Hepatocyte (in vitro differentiated cells): ENCODE results near the gene KIF20B. TPM values are rescaled to one million over a fixed set of nuclear protein-coding genes. Genes with fewer than 3 reads are reported as not detected.
"Not testable (repeated sequence)": the region's sequence is repeated elsewhere in the genome, so short reads cannot be mapped to it uniquely, and the experiment has no call there.

Experiments
- DNase-seq: peaks from one replicate; pipeline ENCODE4 v3.0.0-alpha.2; 2016; ENCODE audit warnings: low spot score
- H2AFZ ChIP-seq: fragments of 200-600 bp; sonication (generic); 2 replicates; pipeline ENCODE4 v1.6.0; 2016; ENCODE audit warnings: antibody characterized with exemption, mild to moderate bottlenecking
- H3K27ac ChIP-seq: fragments of 200-600 bp; sonication (generic); 2 replicates; pipeline ENCODE4 v1.5.1; 2016; ENCODE audit warnings: mild to moderate bottlenecking
- H3K27me3 ChIP-seq: fragments of 200-600 bp; sonication (generic); 2 replicates; pipeline ENCODE4 v1.6.1; 2016
- H3K36me3 ChIP-seq: fragments of 200-600 bp; sonication (generic); replicated peaks from 2 replicates; pipeline ENCODE4 v1.5.1; 2016; ENCODE audit warnings: low read depth; ENCODE audit not compliant: insufficient read depth
- H3K4me1 ChIP-seq: fragments of 200-600 bp; sonication (generic); 2 replicates; pipeline ENCODE4 v1.5.1; 2016; ENCODE audit warnings: mild to moderate bottlenecking, moderate library complexity; ENCODE audit not compliant: insufficient read depth
- H3K4me2 ChIP-seq: fragments of 200-600 bp; sonication (generic); 2 replicates; pipeline ENCODE4 v1.6.0; 2016
- H3K4me3 ChIP-seq: fragments of 200-600 bp; sonication (generic); 2 replicates; pipeline ENCODE4 v1.5.1; 2016; ENCODE audit warnings: mild to moderate bottlenecking
- H3K79me2 ChIP-seq: fragments of 200-600 bp; sonication (generic); 2 replicates; pipeline ENCODE4 v1.6.0; 2017; ENCODE audit warnings: mild to moderate bottlenecking
- H3K9me2 ChIP-seq: fragments of 200-600 bp; sonication (generic); replicated peaks from 2 replicates; pipeline ENCODE4 v1.6.0; 2017; ENCODE audit warnings: mild to moderate bottlenecking; ENCODE audit not compliant: insufficient read depth
- H3K9me3 ChIP-seq: fragments of 200-600 bp; sonication (generic); 2 replicates; pipeline ENCODE4 v1.5.1; 2016; ENCODE audit warnings: low read depth, mild to moderate bottlenecking
- H4K20me1 ChIP-seq: fragments of 200-600 bp; sonication (generic); 2 replicates; pipeline ENCODE4 v1.6.0; 2016; ENCODE audit warnings: mild to moderate bottlenecking; ENCODE audit not compliant: insufficient read depth, poor library complexity, severe bottlenecking
- EZH2 ChIP-seq: fragments of 200-600 bp; sonication (generic); IDR thresholded peaks from 2 replicates; pipeline ENCODE4 v1.6.1; 2016; ENCODE audit warnings: antibody characterized with exemption, mild to moderate bottlenecking, borderline replicate concordance
- EZH2phosphoT487 ChIP-seq: fragments of 200-600 bp; sonication (generic); IDR thresholded peaks from one replicate; pipeline ENCODE4 v1.6.1; 2018; ENCODE audit warnings: antibody characterized with exemption, mild to moderate bottlenecking, low read depth, moderate library complexity; ENCODE audit not compliant: unreplicated experiment, severe bottlenecking
- WGBS: methylation state at CpG from one replicate; pipeline ENCODE4 v1.1.6; 2016; ENCODE audit warnings: low lambda C conversion rate; ENCODE audit errors: missing lambda C conversion rate; 5-methylcytosine and 5-hydroxymethylcytosine counted together
- polyA plus RNA-seq: library from polyadenylated mRNA; unstranded; fragments of >200 nt; fragmentation: Nextera tagmentation; extraction: Ambion mirVana; gene quantifications from 2 replicates; pipeline ENCODE4 v1.2.1, GENCODE V29; 2016
- total RNA-seq: library from RNA; depleted of rRNA; stranded (reverse); fragments of >200 nt; gene quantifications from 2 replicates; pipeline ENCODE4 v1.2.3, GENCODE V29; 2014
- TF ChIP-seq, protein P1 (sequence below): fragments of 200-600 bp; sonication (generic); IDR thresholded peaks from 2 replicates; pipeline ENCODE4 v1.5.1; 2016; ENCODE audit warnings: antibody characterized with exemption, mild to moderate bottlenecking; ENCODE audit not compliant: poor library complexity

Gene KIF20B
- total and polyA plus RNA-seq, 2 experiments from 2014 or later = 4.6 to 6.9 TPM

DNA sequence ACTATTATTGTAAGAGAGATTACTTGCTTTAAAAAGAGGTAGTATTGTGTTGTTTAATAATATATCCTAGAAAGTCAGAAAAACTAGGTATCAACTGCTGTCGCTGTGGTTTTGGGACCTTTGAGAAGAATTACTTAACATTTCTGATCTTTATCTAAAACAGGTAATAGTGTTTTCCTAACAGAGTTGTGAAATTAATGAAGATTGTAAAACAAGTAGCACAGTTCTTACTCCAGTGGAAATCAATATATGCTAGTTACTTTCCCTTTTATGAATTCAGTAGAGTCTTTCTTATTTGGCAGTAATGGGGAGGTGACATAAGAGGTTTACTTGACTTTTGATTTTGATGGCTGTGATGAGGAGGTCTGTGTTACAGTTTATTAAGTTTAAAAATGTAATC, 58.1 kb downstream of the KIF20B start:
- Histone ChIP-seq H3K9me2 (no peaks in the 10 kb centered on the region), H3K79me2 (no peaks in the 10 kb centered on the region)
- WGBS = 84% methylated on average over 1 of the region's 1 CpG

DNA sequence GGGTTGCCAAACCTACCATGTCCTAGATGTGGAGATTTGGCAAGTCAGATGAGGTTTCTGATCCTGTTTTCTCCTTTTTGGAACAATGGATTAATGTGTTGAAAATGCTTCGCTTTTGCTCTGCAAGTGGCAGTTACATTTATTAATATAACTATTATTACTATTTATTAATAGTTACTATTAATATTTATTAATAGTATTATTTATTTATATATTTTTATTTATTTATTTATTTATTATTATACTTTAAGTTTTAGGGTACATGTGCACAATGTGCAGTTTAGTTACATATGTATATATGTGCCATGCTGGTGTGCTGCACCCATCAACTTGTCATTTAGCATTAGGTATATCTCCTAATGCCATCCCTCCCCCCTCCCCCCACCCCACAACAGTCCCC, 62.3 kb downstream of the KIF20B start:
- not testable (repeated sequence) for H3K4me2 ChIP-seq, H3K9me3 ChIP-seq, H3K27me3 ChIP-seq, H3K27ac ChIP-seq, H2AFZ ChIP-seq, H4K20me1 ChIP-seq, H3K36me3 ChIP-seq, H3K4me3 ChIP-seq, H3K4me1 ChIP-seq, H3K9me2 ChIP-seq, DNase-seq, H3K79me2 ChIP-seq
- WGBS = 100% methylated on average over 1 of the region's 1 CpG

More for the DNA sequence above, 58.1 kb downstream of the KIF20B start:
- Histone ChIP-seq H3K4me3 (no peak overlapping the region), H4K20me1 (no peaks in the 10 kb centered on the region), H3K36me3 (no peaks in the 10 kb centered on the region), H3K4me2 (no peak overlapping the region), H3K4me1 (no peaks in the 10 kb centered on the region), H3K27ac (no peak overlapping the region), H2AFZ (no peak overlapping the region), H3K27me3 (no peaks in the 10 kb centered on the region), H3K9me3 (no peaks in the 10 kb centered on the region)
- TF ChIP-seq, protein P1, sequence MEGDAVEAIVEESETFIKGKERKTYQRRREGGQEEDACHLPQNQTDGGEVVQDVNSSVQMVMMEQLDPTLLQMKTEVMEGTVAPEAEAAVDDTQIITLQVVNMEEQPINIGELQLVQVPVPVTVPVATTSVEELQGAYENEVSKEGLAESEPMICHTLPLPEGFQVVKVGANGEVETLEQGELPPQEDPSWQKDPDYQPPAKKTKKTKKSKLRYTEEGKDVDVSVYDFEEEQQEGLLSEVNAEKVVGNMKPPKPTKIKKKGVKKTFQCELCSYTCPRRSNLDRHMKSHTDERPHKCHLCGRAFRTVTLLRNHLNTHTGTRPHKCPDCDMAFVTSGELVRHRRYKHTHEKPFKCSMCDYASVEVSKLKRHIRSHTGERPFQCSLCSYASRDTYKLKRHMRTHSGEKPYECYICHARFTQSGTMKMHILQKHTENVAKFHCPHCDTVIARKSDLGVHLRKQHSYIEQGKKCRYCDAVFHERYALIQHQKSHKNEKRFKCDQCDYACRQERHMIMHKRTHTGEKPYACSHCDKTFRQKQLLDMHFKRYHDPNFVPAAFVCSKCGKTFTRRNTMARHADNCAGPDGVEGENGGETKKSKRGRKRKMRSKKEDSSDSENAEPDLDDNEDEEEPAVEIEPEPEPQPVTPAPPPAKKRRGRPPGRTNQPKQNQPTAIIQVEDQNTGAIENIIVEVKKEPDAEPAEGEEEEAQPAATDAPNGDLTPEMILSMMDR = no peak
- TF ChIP-seq EZH2 = no peak
- no peak for TF ChIP-seq EZH2phosphoT487
- DNase-seq = no peak

DNA sequence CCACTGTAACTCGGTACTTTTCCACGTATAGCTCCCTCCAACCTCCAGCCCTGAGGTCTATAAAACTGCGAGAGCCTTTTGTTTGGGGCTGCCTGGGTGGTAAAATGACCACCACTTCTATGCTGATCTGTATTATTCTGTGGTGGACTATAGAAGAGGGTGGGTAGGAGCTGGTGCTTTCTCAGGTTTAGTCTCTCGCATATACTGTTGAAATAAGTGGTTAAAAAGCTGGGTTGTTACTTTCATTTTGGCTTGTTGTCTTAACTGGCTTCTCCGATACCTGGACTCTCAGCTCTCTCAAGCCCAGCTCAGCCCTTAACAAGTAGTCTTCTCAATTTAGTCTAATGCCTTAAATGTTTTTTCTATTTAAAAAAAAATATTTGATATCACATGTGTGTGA, 70.3 kb downstream of the KIF20B start:
- no peaks in the 10 kb centered on the region for H3K9me2 ChIP-seq
- no peak for DNase-seq
- no peak overlapping the region for H2AFZ ChIP-seq
- WGBS = 97% methylated on average over 5 of the region's 5 CpGs
- TF ChIP-seq EZH2 (no peak), EZH2phosphoT487 (no peak)
- TF ChIP-seq, protein P1 = no peak
- H3K27ac ChIP-seq = no peak overlapping the region
- no peak overlapping the region for H3K4me3 ChIP-seq
- H3K79me2 ChIP-seq = no peaks in the 10 kb centered on the region
- H3K4me1 ChIP-seq = no peaks in the 10 kb centered on the region
- no peaks in the 10 kb centered on the region for H4K20me1 ChIP-seq
- H3K36me3 ChIP-seq = no peaks in the 10 kb centered on the region
- H3K9me3 ChIP-seq = no peaks in the 10 kb centered on the region
- no peaks in the 10 kb centered on the region for H3K27me3 ChIP-seq
- no peak overlapping the region for H3K4me2 ChIP-seq

DNA sequence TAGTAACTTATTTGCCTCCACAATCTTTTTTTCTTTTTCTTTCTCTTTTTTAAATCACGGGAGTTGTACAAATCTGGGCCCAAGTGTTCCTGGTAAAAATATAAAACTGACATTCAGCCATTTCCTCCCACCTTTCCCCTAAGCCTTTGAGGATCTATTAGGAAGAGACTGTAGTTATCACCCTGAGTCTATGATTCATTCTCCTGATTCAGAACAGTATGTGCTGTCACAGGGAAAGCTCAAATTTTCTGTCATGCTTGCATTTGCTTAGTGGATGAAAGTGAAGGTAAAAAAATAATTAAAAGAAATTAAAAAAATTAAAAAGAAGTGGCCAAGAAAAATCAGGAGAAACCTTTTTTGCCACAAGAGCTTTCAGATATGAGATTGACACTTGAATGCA, 71.7 kb downstream of the KIF20B start:
- no peaks in the 10 kb centered on the region for H3K9me2 ChIP-seq
- 50% methylated on average over 1 of the region's 1 CpG for WGBS
- no peaks in the 10 kb centered on the region for H3K79me2 ChIP-seq
- no peak overlapping the region for H3K27ac ChIP-seq
- no peaks in the 10 kb centered on the region for H3K27me3 ChIP-seq
- no peak overlapping the region for H2AFZ ChIP-seq
- no peaks in the 10 kb centered on the region for H4K20me1 ChIP-seq
- no peak overlapping the region for H3K4me2 ChIP-seq
- H3K4me3 ChIP-seq = no peak overlapping the region
- no peaks in the 10 kb centered on the region for H3K9me3 ChIP-seq
- no peaks in the 10 kb centered on the region for H3K36me3 ChIP-seq
- H3K4me1 ChIP-seq = no peaks in the 10 kb centered on the region
- no peak for DNase-seq
- TF ChIP-seq, protein P1 = no peak
- TF ChIP-seq EZH2 (no peak), EZH2phosphoT487 (no peak)
